Inferior parietal cortex (tissue), 1 donor: ENCODE data around the gene ANKRD37.

ENCODE experiments used
- DNase-seq: peaks from one replicate; pipeline ENCODE4 v3.0.0-alpha.2; 2016; ENCODE audit errors: extremely low spot score

The ANKRD37 gene

GRCh38 chr4:185416955-185417354 lies 20.3 kb downstream of the ANKRD37 start:
- no peak for DNase-seq

GRCh38 chr4:185421366-185422124 lies 24.9 kb downstream of the ANKRD37 start:
- no peak for DNase-seq

GRCh38 chr4:185424905-185425646 lies 28.4 kb downstream of the ANKRD37 start:
- peak; percentile 17 for DNase-seq

- peak; percentile 93 for DNase-seq
Observed at GRCh38 chr4:185425647-185426352, 29.2 kb downstream of the ANKRD37 start, which contains the start of gene UFSP2. Gene UFSP2 (minus strand): TSS chr4:185425964. CDS start chr4:185425868, 96 bp downstream.

- no peak for DNase-seq
Observed at GRCh38 chr4:185426960-185427688, 30.5 kb downstream of the ANKRD37 start.

- DNase-seq, result no peak
Observed at GRCh38 chr4:185429660-185430059, 33.0 kb downstream of the ANKRD37 start.

- DNase-seq, result no peak
Observed at GRCh38 chr4:185435466-185435865, 38.8 kb downstream of the ANKRD37 start.

GRCh38 chr4:185437809-185438208 lies 41.2 kb downstream of the ANKRD37 start:
- no peak for DNase-seq

GRCh38 chr4:185441479-185441878 lies 44.8 kb downstream of the ANKRD37 start:
- DNase-seq, result no peak

- no peak for DNase-seq
Observed at GRCh38 chr4:185445209-185445608, 48.6 kb downstream of the ANKRD37 start.
